ENCODE measurements around the gene EXOG.

Gene EXOG

GRCh38 chr3:38528457-38528856 lies 32.3 kb downstream of the EXOG start:
- H3K9me2 ChIP-seq (replicated peaks; ENCODE audit: insufficient read depth, low read length): no peaks in the 10 kb centered on the region
- H3K27me3 ChIP-seq (ENCODE audit: low read length): no peaks in the 10 kb centered on the region
- no peaks in the 10 kb centered on the region for H3F3A ChIP-seq (ENCODE audit: insufficient read depth)
- no peak overlapping the region for H3K4me3 ChIP-seq (ENCODE audit: insufficient read depth, low read length, poor library complexity, severe bottlenecking)
- no peaks in the 10 kb centered on the region for H3K79me2 ChIP-seq (ENCODE audit: insufficient read depth, low read length)
- TF ChIP-seq, protein P1, sequence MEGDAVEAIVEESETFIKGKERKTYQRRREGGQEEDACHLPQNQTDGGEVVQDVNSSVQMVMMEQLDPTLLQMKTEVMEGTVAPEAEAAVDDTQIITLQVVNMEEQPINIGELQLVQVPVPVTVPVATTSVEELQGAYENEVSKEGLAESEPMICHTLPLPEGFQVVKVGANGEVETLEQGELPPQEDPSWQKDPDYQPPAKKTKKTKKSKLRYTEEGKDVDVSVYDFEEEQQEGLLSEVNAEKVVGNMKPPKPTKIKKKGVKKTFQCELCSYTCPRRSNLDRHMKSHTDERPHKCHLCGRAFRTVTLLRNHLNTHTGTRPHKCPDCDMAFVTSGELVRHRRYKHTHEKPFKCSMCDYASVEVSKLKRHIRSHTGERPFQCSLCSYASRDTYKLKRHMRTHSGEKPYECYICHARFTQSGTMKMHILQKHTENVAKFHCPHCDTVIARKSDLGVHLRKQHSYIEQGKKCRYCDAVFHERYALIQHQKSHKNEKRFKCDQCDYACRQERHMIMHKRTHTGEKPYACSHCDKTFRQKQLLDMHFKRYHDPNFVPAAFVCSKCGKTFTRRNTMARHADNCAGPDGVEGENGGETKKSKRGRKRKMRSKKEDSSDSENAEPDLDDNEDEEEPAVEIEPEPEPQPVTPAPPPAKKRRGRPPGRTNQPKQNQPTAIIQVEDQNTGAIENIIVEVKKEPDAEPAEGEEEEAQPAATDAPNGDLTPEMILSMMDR (IDR thresholded peaks at IDR 0.05; ENCODE audit: insufficient read depth, low read length, poor library complexity, severe bottlenecking): no peak
- H2AFZ ChIP-seq (ENCODE audit: low read depth, low read length, severe bottlenecking): no peak overlapping the region
- H3K4me2 ChIP-seq (ENCODE audit: low read depth, low read length, poor library complexity, severe bottlenecking): no peak overlapping the region
- peaks cover 5% of the 10 kb centered on the region; the same call in 1 of the 2 replicates for H3K36me3 ChIP-seq (ENCODE audit: low read length)
- H3K9ac ChIP-seq (ENCODE audit: low read length): no peak overlapping the region
- H3K9me3 ChIP-seq (ENCODE audit: insufficient read depth, low read length): no peaks in the 10 kb centered on the region
- no peaks in the 10 kb centered on the region for H4K20me1 ChIP-seq (ENCODE audit: low read depth, low read length)
- H3K27ac ChIP-seq (ENCODE audit: low read depth, low read length): no peak overlapping the region

DNA sequence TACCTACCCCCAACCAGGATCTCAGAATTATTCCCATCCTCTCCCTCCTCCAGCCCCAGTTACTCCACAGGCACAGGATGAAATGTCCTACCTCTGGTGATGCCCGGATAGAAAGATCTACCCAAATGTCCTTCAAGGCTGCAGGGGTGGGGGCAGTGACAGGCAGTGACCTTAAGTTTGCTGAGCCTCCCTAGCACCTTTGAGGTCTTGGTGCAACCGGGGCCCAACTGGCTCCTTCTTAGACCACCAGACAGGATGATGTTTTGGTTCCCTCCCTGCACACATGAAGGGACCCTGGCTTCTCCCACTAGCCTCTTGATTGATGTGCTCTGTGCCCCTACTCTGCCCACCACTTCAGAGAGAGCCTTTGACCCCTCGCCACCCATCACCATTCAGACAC lies 36.4 kb downstream of the EXOG start:
- H3K36me3 ChIP-seq (ENCODE audit: low read length): no peaks in the 10 kb centered on the region

GRCh38 chr3:38533285-38533976 lies 37.3 kb downstream of the EXOG start:
- Histone ChIP-seq H3F3A (ENCODE audit: insufficient read depth) (no peaks in the 10 kb centered on the region), H3K4me3 (ENCODE audit: insufficient read depth, low read length, poor library complexity, severe bottlenecking) (no peak overlapping the region), H3K9me3 (ENCODE audit: insufficient read depth, low read length) (no peaks in the 10 kb centered on the region), H3K36me3 (ENCODE audit: low read length) (no peaks in the 10 kb centered on the region), H3K9ac (ENCODE audit: low read length) (no peak overlapping the region), H4K20me1 (ENCODE audit: low read depth, low read length) (no peaks in the 10 kb centered on the region), H2AFZ (ENCODE audit: low read depth, low read length, severe bottlenecking) (no peak overlapping the region), H3K27ac (ENCODE audit: low read depth, low read length) (no peak overlapping the region), H3K27me3 (ENCODE audit: low read length) (no peaks in the 10 kb centered on the region), H3K4me2 (ENCODE audit: low read depth, low read length, poor library complexity, severe bottlenecking) (no peak overlapping the region), H3K79me2 (ENCODE audit: insufficient read depth, low read length) (no peaks in the 10 kb centered on the region), H3K9me2 (replicated peaks; ENCODE audit: insufficient read depth, low read length) (no peaks in the 10 kb centered on the region)
- TF ChIP-seq, protein P1 (IDR thresholded peaks at IDR 0.05; ENCODE audit: insufficient read depth, low read length, poor library complexity, severe bottlenecking): no peak
- TF ChIP-seq EZH2phosphoT487 (conservative IDR thresholded peaks at IDR 0.05; ENCODE audit: low read length): no peak

More for the DNA sequence above, 36.4 kb downstream of the EXOG start:
- Histone ChIP-seq H3K27me3 (ENCODE audit: low read length) (no peaks in the 10 kb centered on the region), H3F3A (ENCODE audit: insufficient read depth) (no peaks in the 10 kb centered on the region), H2AFZ (ENCODE audit: low read depth, low read length, severe bottlenecking) (no peak overlapping the region), H4K20me1 (ENCODE audit: low read depth, low read length) (no peaks in the 10 kb centered on the region), H3K4me3 (ENCODE audit: insufficient read depth, low read length, poor library complexity, severe bottlenecking) (no peak overlapping the region), H3K79me2 (ENCODE audit: insufficient read depth, low read length) (no peaks in the 10 kb centered on the region), H3K9me2 (replicated peaks; ENCODE audit: insufficient read depth, low read length) (no peaks in the 10 kb centered on the region), H3K27ac (ENCODE audit: low read depth, low read length) (no peak overlapping the region), H3K4me2 (ENCODE audit: low read depth, low read length, poor library complexity, severe bottlenecking) (no peak overlapping the region), H3K9me3 (ENCODE audit: insufficient read depth, low read length) (no peaks in the 10 kb centered on the region), H3K9ac (ENCODE audit: low read length) (no peak overlapping the region)
- no peak for TF ChIP-seq EZH2phosphoT487 (conservative IDR thresholded peaks at IDR 0.05; ENCODE audit: low read length)
- TF ChIP-seq, protein P1 (IDR thresholded peaks at IDR 0.05; ENCODE audit: insufficient read depth, low read length, poor library complexity, severe bottlenecking): no peak

All from SU-DHL-6 (cell line).